Keratinocyte (primary cell): Measurements from ENCODE around the gene ARL15. TPM values are rescaled to one million over a fixed set of nuclear protein-coding genes. Genes with fewer than 3 reads are reported as not detected.

ENCODE experiments used
- DNase-seq: peaks from one replicate; pipeline ENCODE4 v3.0.0-alpha.2; 2011; ENCODE audit warnings: low read depth, missing footprints, low spot score
- FAIRE-seq: peaks from 2 replicates; lab custom pipeline; 2011; peaks lifted over from hg19 to GRCh38; lab: Jason Lieb, UNC
- H2AFZ ChIP-seq: 2 replicates; pipeline ENCODE4 v1.6.0; 2012; ENCODE audit warnings: low read length, control low read depth, inconsistent platforms; ENCODE audit not compliant: control insufficient read depth
- H3K27ac ChIP-seq: 2 replicates; pipeline ENCODE4 v1.5.1; 2011; ENCODE audit warnings: low read length; ENCODE audit not compliant: control insufficient read depth, insufficient read depth
- H3K27me3 ChIP-seq: 3 replicates; pipeline ENCODE4 v1.6.0; 2011; ENCODE audit warnings: low read length; ENCODE audit not compliant: control insufficient read depth, insufficient read depth; ENCODE audit errors: extremely low read depth
- H3K36me3 ChIP-seq, 2 experiments: 2 replicates in 1 of 2; 3 replicates in 1 of 2; pipeline ENCODE4 v1.5.1; 2011; ENCODE audit warnings: low read length in 2 of 2, mild to moderate bottlenecking in 1 of 2; ENCODE audit not compliant: control insufficient read depth in 2 of 2, insufficient read depth in 2 of 2; ENCODE audit errors: extremely low read depth in 1 of 2
- H3K4me1 ChIP-seq: 3 replicates; pipeline ENCODE4 v1.5.1; 2011; ENCODE audit warnings: low read length; ENCODE audit not compliant: control insufficient read depth, insufficient read depth; ENCODE audit errors: extremely low read depth
- H3K4me2 ChIP-seq: 3 replicates; pipeline ENCODE4 v1.6.0; 2011; ENCODE audit warnings: low read depth, low read length; ENCODE audit not compliant: control insufficient read depth, insufficient read depth; ENCODE audit errors: extremely low read depth
- H3K4me3 ChIP-seq, 3 experiments: fragments of 200-600 bp in 1 of 3; sonication (generic) in 1 of 3; 2 replicates in 2 of 3; 3 replicates in 1 of 3; pipeline ENCODE4 v1.5.1; 2011 to 2016; ENCODE audit warnings: low read length in 3 of 3, mild to moderate bottlenecking in 3 of 3, control low read depth in 2 of 3, inconsistent platforms in 1 of 3, low read depth in 1 of 3, mixed read lengths in 1 of 3, mixed run types in 1 of 3, moderate library complexity in 1 of 3; ENCODE audit not compliant: control insufficient read depth in 2 of 3, insufficient read depth in 2 of 3; ENCODE audit errors: extremely low read depth in 1 of 3
- H3K79me2 ChIP-seq: 2 replicates; pipeline ENCODE4 v1.6.0; 2012; ENCODE audit warnings: low read length; ENCODE audit not compliant: control insufficient read depth, insufficient read depth
- H3K9ac ChIP-seq: 3 replicates; pipeline ENCODE4 v1.6.0; 2011; ENCODE audit warnings: low read length; ENCODE audit not compliant: control insufficient read depth, insufficient read depth; ENCODE audit errors: extremely low read depth
- H3K9me1 ChIP-seq: 3 replicates; pipeline ENCODE4 v1.6.0; 2011; ENCODE audit warnings: low read length; ENCODE audit not compliant: control insufficient read depth, insufficient read depth; ENCODE audit errors: extremely low read depth
- H3K9me3 ChIP-seq: 2 replicates; pipeline ENCODE4 v1.5.1; 2012; ENCODE audit warnings: low read depth, low read length; ENCODE audit not compliant: control insufficient read depth
- H4K20me1 ChIP-seq: 3 replicates; pipeline ENCODE4 v1.6.0; 2011; ENCODE audit warnings: low read length; ENCODE audit not compliant: control insufficient read depth, insufficient read depth; ENCODE audit errors: extremely low read depth
- EZH2 ChIP-seq: IDR thresholded peaks from one replicate; pipeline ENCODE4 v1.6.1; 2012; ENCODE audit warnings: inconsistent platforms, mild to moderate bottlenecking, low read length, moderate library complexity
- dilution Hi-C: fragments of 300-500 bp; cut with MboI; formaldehyde crosslinking; loops from one replicate; pipeline ENCODE4 v1.7.0; 2020; ENCODE audit warnings: low sequenced_read_pairs; ENCODE audit not compliant: extremely low pct_ligation_motif_present
- polyA plus RNA-seq, 5 experiments: library from polyadenylated mRNA; depleted of rRNA in 3 of 5; stranded (reverse) in 3 of 5; stranded (forward) in 1 of 5; unstranded in 1 of 5; fragments of >200 nt; gene quantifications; 1 replicate in 1 of 5; 2 replicates in 3 of 5; 3 replicates in 1 of 5; pipeline versions ENCODE4 v1.2.1 to v1.2.3, GENCODE V29; 2011 to 2012; ENCODE audit warnings: missing spikeins in 2 of 5, low read depth in 1 of 5, low replicate concordance in 1 of 5
- TF ChIP-seq, protein P1 (sequence below), 3 experiments: IDR thresholded peaks in 1 of 3; conservative IDR thresholded peaks in 1 of 3; optimal IDR thresholded peaks in 1 of 3; 2 replicates in 2 of 3; 3 replicates in 1 of 3; pipeline versions ENCODE3 to v1.5.1; 2011; ENCODE audit warnings: low read length in 3 of 3, mild to moderate bottlenecking in 3 of 3, moderate library complexity in 2 of 3, control low read depth in 1 of 3, inconsistent platforms in 1 of 3; ENCODE audit not compliant: insufficient read depth in 2 of 3; ENCODE audit errors: extremely low read depth in 1 of 3

ARL15 gene
- polyA plus RNA-seq, 1 donor (not counting 4 experiments of a cell fraction or from before 2014, with no cell fraction given), result 19.7 TPM

DNA sequence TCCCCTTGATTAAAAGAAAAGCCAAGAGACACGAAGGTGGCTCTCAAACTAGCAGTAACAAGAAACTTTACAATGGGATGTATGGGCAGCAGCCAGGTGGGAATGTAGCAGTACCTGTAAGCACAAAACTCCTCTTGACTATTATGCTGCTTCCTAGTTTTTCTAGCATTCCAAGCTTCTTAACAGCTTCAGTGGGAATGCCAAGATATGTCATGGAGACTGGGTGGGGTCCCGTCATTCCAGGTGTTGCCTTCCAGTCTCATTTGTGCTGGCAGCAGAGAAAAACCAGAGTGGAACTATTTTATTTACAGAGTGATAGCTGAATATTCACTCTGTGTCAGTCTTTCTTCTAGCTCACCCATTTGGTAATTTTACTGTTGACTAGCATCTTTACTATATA lies 236.6 kb downstream of the ARL15 start:
- peaks cover 12% of the 10 kb centered on the region for H3K4me1 ChIP-seq
- FAIRE-seq, result peak; percentile 67

GRCh38 chr5:54073131-54073530 lies 237.2 kb downstream of the ARL15 start:
- no peak for TF ChIP-seq EZH2
- TF ChIP-seq, protein P1, sequence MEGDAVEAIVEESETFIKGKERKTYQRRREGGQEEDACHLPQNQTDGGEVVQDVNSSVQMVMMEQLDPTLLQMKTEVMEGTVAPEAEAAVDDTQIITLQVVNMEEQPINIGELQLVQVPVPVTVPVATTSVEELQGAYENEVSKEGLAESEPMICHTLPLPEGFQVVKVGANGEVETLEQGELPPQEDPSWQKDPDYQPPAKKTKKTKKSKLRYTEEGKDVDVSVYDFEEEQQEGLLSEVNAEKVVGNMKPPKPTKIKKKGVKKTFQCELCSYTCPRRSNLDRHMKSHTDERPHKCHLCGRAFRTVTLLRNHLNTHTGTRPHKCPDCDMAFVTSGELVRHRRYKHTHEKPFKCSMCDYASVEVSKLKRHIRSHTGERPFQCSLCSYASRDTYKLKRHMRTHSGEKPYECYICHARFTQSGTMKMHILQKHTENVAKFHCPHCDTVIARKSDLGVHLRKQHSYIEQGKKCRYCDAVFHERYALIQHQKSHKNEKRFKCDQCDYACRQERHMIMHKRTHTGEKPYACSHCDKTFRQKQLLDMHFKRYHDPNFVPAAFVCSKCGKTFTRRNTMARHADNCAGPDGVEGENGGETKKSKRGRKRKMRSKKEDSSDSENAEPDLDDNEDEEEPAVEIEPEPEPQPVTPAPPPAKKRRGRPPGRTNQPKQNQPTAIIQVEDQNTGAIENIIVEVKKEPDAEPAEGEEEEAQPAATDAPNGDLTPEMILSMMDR (optimal IDR thresholded peaks at IDR 0.05 in 1 of 3, IDR thresholded peaks at IDR 0.05 in 1 of 3, conservative IDR thresholded peaks at IDR 0.05 in 1 of 3; ENCODE audit: extremely low read depth in 1 of 3, insufficient read depth in 2 of 3, low read length in 3 of 3), result no peak
- H3K79me2 ChIP-seq, result no peaks in the 10 kb centered on the region
- no peaks in the 10 kb centered on the region for H3K9me1 ChIP-seq
- H4K20me1 ChIP-seq, result no peaks in the 10 kb centered on the region
- H3K27ac ChIP-seq, result no peak overlapping the region
- H2AFZ ChIP-seq, result no peak overlapping the region
- H3K4me1 ChIP-seq, result peaks cover 12% of the 10 kb centered on the region
- H3K9ac ChIP-seq, result no peak overlapping the region
- H3K27me3 ChIP-seq, result no peaks in the 10 kb centered on the region
- DNase-seq, result no peak
- dilution Hi-C loops, result no loop called here
- FAIRE-seq, result no peak
- H3K36me3 ChIP-seq, result no peaks in the 10 kb centered on the region
- H3K4me2 ChIP-seq, result peak overlapping the region; percentile 45
- H3K4me3 ChIP-seq, result no peak overlapping the region
- H3K9me3 ChIP-seq, result no peaks in the 10 kb centered on the region

More for the DNA sequence above, 236.6 kb downstream of the ARL15 start:
- dilution Hi-C loops, result no loop called here
- H3K27me3 ChIP-seq, result no peaks in the 10 kb centered on the region
- no peaks in the 10 kb centered on the region for H3K79me2 ChIP-seq
- H3K9ac ChIP-seq, result no peak overlapping the region
- H3K36me3 ChIP-seq, result no peaks in the 10 kb centered on the region
- peak overlapping the region; percentile 45 for H3K4me2 ChIP-seq
- peak; percentile 28 for DNase-seq
- TF ChIP-seq, protein P1 (optimal IDR thresholded peaks at IDR 0.05 in 1 of 3, IDR thresholded peaks at IDR 0.05 in 1 of 3, conservative IDR thresholded peaks at IDR 0.05 in 1 of 3; ENCODE audit: extremely low read depth in 1 of 3, insufficient read depth in 2 of 3, low read length in 3 of 3), result no peak
- TF ChIP-seq EZH2, result no peak
- H3K4me3 ChIP-seq, result no peak overlapping the region
- H3K9me1 ChIP-seq, result no peaks in the 10 kb centered on the region
- H3K9me3 ChIP-seq, result no peaks in the 10 kb centered on the region
- H4K20me1 ChIP-seq, result no peaks in the 10 kb centered on the region
- peak overlapping the region; percentile 4 for H2AFZ ChIP-seq
- H3K27ac ChIP-seq, result no peak overlapping the region
